Neural progenitor cell (in vitro differentiated cells): ENCODE results near the gene FBXO44. TPM values are rescaled to one million over a fixed set of nuclear protein-coding genes. Genes with fewer than 3 reads are reported as not detected.
"Not testable (repeated sequence)": the region's sequence is repeated elsewhere in the genome, so short reads cannot be mapped to it uniquely, and the experiment has no call there.

ENCODE experiments used
- DNase-seq: peaks from one replicate; pipeline ENCODE4 v3.0.0-alpha.2; 2016; ENCODE audit warnings: low spot score
- H2AFZ ChIP-seq: fragments of 200-600 bp; sonication (generic); replicated peaks from 2 replicates; pipeline ENCODE4 v1.6.1; 2016; ENCODE audit warnings: antibody characterized with exemption
- H3F3A ChIP-seq: fragments of 200-600 bp; sonication (generic); 2 replicates; pipeline ENCODE4 v1.6.1; 2016; ENCODE audit warnings: antibody characterized with exemption, low read depth
- H3K27ac ChIP-seq: fragments of 200-600 bp; sonication (generic); 2 replicates; pipeline ENCODE4 v1.5.1; 2016; ENCODE audit warnings: mild to moderate bottlenecking
- H3K27me3 ChIP-seq: fragments of 200-600 bp; sonication (generic); 2 replicates; pipeline ENCODE4 v1.6.1; 2016; ENCODE audit warnings: mild to moderate bottlenecking, moderate library complexity
- H3K36me3 ChIP-seq: fragments of 200-600 bp; sonication (generic); 2 replicates; pipeline ENCODE4 v1.5.1; 2016
- H3K4me1 ChIP-seq: fragments of 200-600 bp; sonication (generic); 2 replicates; pipeline ENCODE4 v1.6.1; 2016; ENCODE audit warnings: mixed run types
- H3K4me2 ChIP-seq: fragments of 200-600 bp; sonication (generic); 2 replicates; pipeline ENCODE4 v1.6.1; 2016
- H3K4me3 ChIP-seq: fragments of 200-600 bp; sonication (generic); 2 replicates; pipeline ENCODE4 v1.5.1; 2016
- H3K79me2 ChIP-seq: fragments of 200-600 bp; sonication (generic); 2 replicates; pipeline ENCODE4 v1.6.1; 2016; ENCODE audit warnings: low read depth
- H3K9ac ChIP-seq: fragments of 200-600 bp; sonication (generic); 2 replicates; pipeline ENCODE4 v1.6.1; 2016
- H3K9me3 ChIP-seq: fragments of 200-600 bp; sonication (generic); 2 replicates; pipeline ENCODE4 v1.5.1; 2016; ENCODE audit warnings: low read depth
- H4K20me1 ChIP-seq: fragments of 200-600 bp; sonication (generic); 2 replicates; pipeline ENCODE4 v1.6.1; 2016; ENCODE audit warnings: low read depth
- H3K27ac Mint-ChIP-seq: 3 replicates; pipeline ENCODE4 v1.8.0; 2021; ENCODE audit warnings: mixed read lengths
- H3K27me3 Mint-ChIP-seq: 2 replicates; pipeline ENCODE4 v1.8.0; 2022; ENCODE audit warnings: low read depth, mild to moderate bottlenecking, inconsistent platforms, moderate library complexity, mixed read lengths; ENCODE audit not compliant: insufficient read depth
- H3K36me3 Mint-ChIP-seq: 3 replicates; pipeline ENCODE4 v1.8.0; 2021; ENCODE audit warnings: mixed read lengths
- H3K4me1 Mint-ChIP-seq: 3 replicates; pipeline ENCODE4 v1.8.0; 2021; ENCODE audit warnings: mixed read lengths
- H3K4me3 Mint-ChIP-seq: 3 replicates; pipeline ENCODE4 v1.8.0; 2021; ENCODE audit warnings: mild to moderate bottlenecking, moderate library complexity, mixed read lengths
- H3K9me3 Mint-ChIP-seq: 3 replicates; pipeline ENCODE4 v1.8.0; 2020; ENCODE audit warnings: mixed read lengths
- EZH2 ChIP-seq: fragments of 200-600 bp; sonication (generic); IDR thresholded peaks from 2 replicates; pipeline ENCODE4 v1.6.1; 2017; ENCODE audit warnings: antibody characterized with exemption, mild to moderate bottlenecking, moderate library complexity
- EZH2phosphoT487 ChIP-seq: fragments of 200-600 bp; sonication (generic); IDR thresholded peaks from 2 replicates; pipeline ENCODE4 v1.6.1; 2017; ENCODE audit warnings: antibody characterized with exemption
- total RNA-seq: library from RNA; depleted of rRNA; stranded (reverse); fragments of >200 nt; gene quantifications from 2 replicates; pipeline ENCODE4 v1.2.3, GENCODE V29; 2015; ENCODE audit warnings: low replicate concordance
- TF ChIP-seq, protein P1 (sequence below): fragments of 200-600 bp; sonication (generic); IDR thresholded peaks from 2 replicates; pipeline ENCODE4 v1.5.1; 2017; ENCODE audit warnings: antibody characterized with exemption, mild to moderate bottlenecking

Gene FBXO44
- total RNA-seq, 1 donor from 2014 or later, result 5.3 TPM

DNA sequence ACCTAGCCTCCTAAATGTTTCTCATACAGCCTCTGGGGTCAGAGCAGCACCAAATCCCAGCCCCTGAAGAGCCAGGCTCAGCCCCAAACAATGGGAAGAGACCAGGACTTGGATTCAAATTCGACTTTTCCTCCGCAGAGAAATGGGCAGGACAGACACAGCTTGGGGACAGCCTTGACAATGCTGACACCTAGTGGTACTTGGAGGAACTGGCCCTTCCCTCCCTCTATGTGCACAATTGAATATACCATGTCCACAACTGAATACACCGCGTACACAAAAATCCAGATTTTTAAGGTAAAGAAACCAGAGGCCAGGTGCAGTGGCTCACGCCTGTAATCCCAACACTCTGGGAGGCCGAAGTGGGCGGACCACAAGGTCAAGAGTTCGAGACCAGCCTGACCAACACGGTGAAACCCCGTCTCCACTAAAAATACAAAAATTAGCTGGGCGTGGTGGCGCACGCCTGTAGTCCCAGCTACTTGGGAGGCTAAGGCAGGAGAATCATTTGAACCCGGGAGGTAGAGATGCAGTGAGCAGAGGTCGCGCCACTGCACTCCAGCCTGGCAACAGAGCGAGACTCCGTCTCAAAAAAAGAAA is 12.2 kb upstream of the FBXO44 start:
- H3K9ac ChIP-seq, H3K27ac ChIP-seq, H3K27ac Mint-ChIP-seq, H3K4me3 Mint-ChIP-seq, H3K4me3 ChIP-seq, H3K27me3 ChIP-seq, H3K4me1 Mint-ChIP-seq, H3K4me2 ChIP-seq, H2AFZ ChIP-seq, H3K9me3 Mint-ChIP-seq, H3K79me2 ChIP-seq, H4K20me1 ChIP-seq, H3K9me3 ChIP-seq, H3K36me3 ChIP-seq, H3K4me1 ChIP-seq, H3F3A ChIP-seq, H3K36me3 Mint-ChIP-seq: not testable (repeated sequence)
- TF ChIP-seq, protein P1, sequence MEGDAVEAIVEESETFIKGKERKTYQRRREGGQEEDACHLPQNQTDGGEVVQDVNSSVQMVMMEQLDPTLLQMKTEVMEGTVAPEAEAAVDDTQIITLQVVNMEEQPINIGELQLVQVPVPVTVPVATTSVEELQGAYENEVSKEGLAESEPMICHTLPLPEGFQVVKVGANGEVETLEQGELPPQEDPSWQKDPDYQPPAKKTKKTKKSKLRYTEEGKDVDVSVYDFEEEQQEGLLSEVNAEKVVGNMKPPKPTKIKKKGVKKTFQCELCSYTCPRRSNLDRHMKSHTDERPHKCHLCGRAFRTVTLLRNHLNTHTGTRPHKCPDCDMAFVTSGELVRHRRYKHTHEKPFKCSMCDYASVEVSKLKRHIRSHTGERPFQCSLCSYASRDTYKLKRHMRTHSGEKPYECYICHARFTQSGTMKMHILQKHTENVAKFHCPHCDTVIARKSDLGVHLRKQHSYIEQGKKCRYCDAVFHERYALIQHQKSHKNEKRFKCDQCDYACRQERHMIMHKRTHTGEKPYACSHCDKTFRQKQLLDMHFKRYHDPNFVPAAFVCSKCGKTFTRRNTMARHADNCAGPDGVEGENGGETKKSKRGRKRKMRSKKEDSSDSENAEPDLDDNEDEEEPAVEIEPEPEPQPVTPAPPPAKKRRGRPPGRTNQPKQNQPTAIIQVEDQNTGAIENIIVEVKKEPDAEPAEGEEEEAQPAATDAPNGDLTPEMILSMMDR, result peak; percentile 98
- peaks cover 18% of the 10 kb centered on the region for H3K27me3 Mint-ChIP-seq
- DNase-seq, result peak; percentile 82

DNA sequence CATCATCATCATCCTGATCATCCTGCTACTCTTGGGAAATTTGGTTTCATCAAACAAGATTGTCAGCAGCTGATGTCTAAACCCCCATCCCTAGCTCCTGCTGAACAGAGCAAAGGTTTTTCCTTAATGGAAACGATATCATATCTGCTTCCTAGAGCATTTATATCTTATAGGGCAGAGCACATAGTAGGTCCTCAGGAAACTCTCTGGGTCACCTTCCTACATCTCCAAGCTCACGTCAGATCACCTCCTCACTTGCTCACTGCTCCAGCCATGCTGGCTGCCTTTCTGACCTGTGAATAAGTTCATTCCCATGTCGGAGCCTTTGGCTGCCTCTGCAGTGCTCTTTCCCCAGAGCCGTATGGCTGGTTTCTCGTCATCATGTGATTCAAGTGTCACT is 10.9 kb upstream of the FBXO44 start:
- no peaks in the 10 kb centered on the region for H3K36me3 Mint-ChIP-seq
- no peak overlapping the region for H3K4me3 Mint-ChIP-seq
- Histone ChIP-seq H3K4me1 (peaks cover 7% of the 10 kb centered on the region), H3K9me3 (no peaks in the 10 kb centered on the region), H2AFZ (no peak overlapping the region), H3K9ac (no peak overlapping the region), H3K27ac (no peak overlapping the region), H4K20me1 (peaks cover 11% of the 10 kb centered on the region), H3K79me2 (no peaks in the 10 kb centered on the region), H3K4me3 (no peak overlapping the region), H3K27me3 (peaks cover 13% of the 10 kb centered on the region), H3F3A (peaks cover 13% of the 10 kb centered on the region), H3K4me2 (no peak overlapping the region), H3K36me3 (no peaks in the 10 kb centered on the region)
- H3K9me3 Mint-ChIP-seq, result no peaks in the 10 kb centered on the region
- H3K27me3 Mint-ChIP-seq, result peaks cover 24% of the 10 kb centered on the region
- H3K27ac Mint-ChIP-seq, result no peak overlapping the region
- TF ChIP-seq EZH2phosphoT487 (no peak), EZH2 (no peak)
- TF ChIP-seq, protein P1, result no peak
- no peaks in the 10 kb centered on the region for H3K4me1 Mint-ChIP-seq
- no peak for DNase-seq

DNA sequence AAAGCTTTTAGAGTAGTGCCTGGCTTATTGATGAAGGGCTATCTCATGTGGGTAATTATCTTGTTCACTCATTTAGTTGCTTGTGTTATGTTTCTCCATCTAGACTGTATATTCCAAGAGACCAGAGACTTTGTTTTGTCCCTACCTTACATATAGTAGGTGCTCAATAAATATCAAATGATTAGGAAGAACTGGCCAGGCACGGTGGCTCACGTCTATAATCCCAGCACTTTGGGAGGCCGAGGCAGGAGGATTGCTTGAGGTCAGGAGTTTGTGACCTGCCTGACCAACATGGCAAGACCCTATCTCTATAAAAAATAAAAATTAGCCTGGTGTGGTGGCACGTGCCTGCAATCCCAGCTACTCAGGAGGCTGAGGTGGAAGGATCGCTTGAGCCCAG is 9.4 kb upstream of the FBXO44 start:
- Histone ChIP-seq H3K9ac (no peak overlapping the region), H3F3A (peaks cover 25% of the 10 kb centered on the region), H3K27me3 (peaks cover 28% of the 10 kb centered on the region), H3K27ac (no peak overlapping the region), H4K20me1 (peaks cover 23% of the 10 kb centered on the region), H3K79me2 (no peaks in the 10 kb centered on the region), H3K4me2 (no peak overlapping the region), H3K9me3 (no peaks in the 10 kb centered on the region), H3K4me3 (no peak overlapping the region), H3K36me3 (no peaks in the 10 kb centered on the region), H2AFZ (no peak overlapping the region), H3K4me1 (peaks cover 7% of the 10 kb centered on the region)
- Mint-ChIP-seq H3K27ac (no peak overlapping the region), H3K4me1 (peaks cover 3% of the 10 kb centered on the region), H3K9me3 (no peaks in the 10 kb centered on the region), H3K4me3 (no peak overlapping the region), H3K27me3 (peaks cover 36% of the 10 kb centered on the region), H3K36me3 (no peaks in the 10 kb centered on the region)
- TF ChIP-seq, protein P1, result no peak
- TF ChIP-seq EZH2phosphoT487, result no peak
- TF ChIP-seq EZH2, result no peak
- no peak for DNase-seq
